Heart left ventricle (tissue), 16 donors: ENCODE data around the gene FTO. TPM values are rescaled to one million over a fixed set of nuclear protein-coding genes. Genes with fewer than 3 reads are reported as not detected.

ENCODE experiments used
- ATAC-seq, 4 donors: fragments of 200-7000 bp; cut with Tn5 transposase; one replicate each; pipeline ENCODE4 v1.9.1; 2020 to 2022; ENCODE audit warnings: moderate library complexity in 4 of 4, mild to moderate bottlenecking in 3 of 4, moderate number of reproducible peaks in 1 of 4
- DNase-seq, 5 donors: peaks; one replicate each; pipeline ENCODE4 v3.0.0-alpha.2; 2020
- H3K27ac ChIP-seq, 12 donors: fragments of 200-600 bp; sonication (generic) in 4 of 12; one replicate each; pipeline versions ENCODE4 v1.5.0 to v1.8.0; 2016 to 2022; ENCODE audit warnings: mild to moderate bottlenecking in 2 of 12
- H3K27me3 ChIP-seq, 9 donors: fragments of 200-600 bp; sonication (generic) in 2 of 9; one replicate each; pipeline versions ENCODE4 v1.5.1 to v1.8.0; 2016 to 2022; ENCODE audit warnings: mild to moderate bottlenecking in 3 of 9
- H3K36me3 ChIP-seq, 9 donors: fragments of 200-600 bp; sonication (generic) in 2 of 9; one replicate each; pipeline versions ENCODE4 v1.5.0 to v1.8.0; 2018 to 2022; ENCODE audit warnings: mild to moderate bottlenecking in 2 of 9
- H3K4me1 ChIP-seq, 12 donors: fragments of 200-600 bp; sonication (generic) in 4 of 12; one replicate each; pipeline versions ENCODE4 v1.5.0 to v1.8.0; 2016 to 2022; ENCODE audit warnings: mild to moderate bottlenecking in 3 of 12
- H3K4me3 ChIP-seq, 12 donors: fragments of 200-600 bp; sonication (generic) in 4 of 12; one replicate each; pipeline versions ENCODE4 v1.5.0 to v1.8.0; 2017 to 2022; ENCODE audit warnings: mild to moderate bottlenecking in 9 of 12, moderate library complexity in 4 of 12
- H3K9me3 ChIP-seq, 12 donors: fragments of 200-600 bp; sonication (generic) in 4 of 12; one replicate each; pipeline versions ENCODE4 v1.5.0 to v1.8.0; 2016 to 2022; ENCODE audit warnings: mild to moderate bottlenecking in 1 of 12
- POLR2A ChIP-seq, 2 donors: fragments of 450-650 bp; IDR thresholded peaks; one replicate each; pipeline ENCODE4 v1.6.1; 2017; ENCODE audit warnings: antibody characterized with exemption in 2 of 2, mild to moderate bottlenecking in 2 of 2, moderate library complexity in 2 of 2
- WGBS, 4 donors: extraction: QIAGEN DNeasy Blood & Tissue Kit in 2 of 4; methylation state at CpG; one replicate each; pipeline versions ENCODE4 v1.1.5 to v1.1.7; 2013 to 2018; 5-methylcytosine and 5-hydroxymethylcytosine counted together
- intact Hi-C, 10 donors: fragments of 100-400 bp; cut with DNase I; formaldehyde crosslinking; loops; one replicate each; pipeline versions ENCODE4 v1.11.1 to v1.14.2; 2022
- polyA plus RNA-seq, 2 donors: library from polyadenylated mRNA; stranded (reverse); fragments of 200-250 nt; gene quantifications; one replicate each; pipeline ENCODE4 v1.2.3, GENCODE V29; 2013
- total RNA-seq, 9 donors: library from RNA; depleted of rRNA in 2 of 9; stranded (reverse); fragments of >200 nt in 2 of 9; fragmentation: NEBNext Ultra II Directional in 3 of 9; extraction: Animal tissue kit (Norgen Biotek cat#: 25700) in 3 of 9; gene quantifications; one replicate each; pipeline versions ENCODE4 v1.1.0 to v1.2.4, GENCODE V29; 2016 to 2023
- TF ChIP-seq, protein P1 (sequence below), 12 donors: fragments of 200-600 bp; sonication (generic) in 4 of 12; IDR thresholded peaks; one replicate each; pipeline versions ENCODE4 v1.5.0 to v1.8.0; 2018 to 2022; ENCODE audit warnings: antibody characterized with exemption in 12 of 12, mild to moderate bottlenecking in 5 of 12
- donor health status: ischemic (EF 13 %, LVEDD 7.1; RV severe dilation, severe dysfunction).
- donor health status: healthy with polysubstance abuse.
- donor health status: DM: no; HTN: yes; CAD: no.
- donor health status: DM: no; HTN: no; CAD: no.
- donor health status: ischemic (EF 25% LVEDD 6.9; RV normal size, moderate dysfunction).
- donor health status: ischemic (EF 25% LVEDD 5.7; RV mildly dilated, moderate dysfunction).
- donor health status: healthy.
- donor health status: DM: yes; HTN: yes; CAD: no.
- donor health status: ischemic (EF 35%, LVEDD 5.7; RV mildly dilated, moderate dysfunction).
- donor health status: nonischemic (EF 11% LVEDD 7.7; RV severe dilation, severe dysfunction).
- donor health status: DM: yes; HTN: yes; CAD: no.
- donor health status: PGD.
- donor health status: ischemic (EF 29% LVEDD 5.4; RV normal size, mild dysfunction).
- donor health status: nonischemic (EF 23%, LVEDD 6.1; RV moderate dilation, normal function).

FTO gene
- total and polyA plus RNA-seq, 11 donors, result 11.8 to 105 (median 86.8) TPM

DNA sequence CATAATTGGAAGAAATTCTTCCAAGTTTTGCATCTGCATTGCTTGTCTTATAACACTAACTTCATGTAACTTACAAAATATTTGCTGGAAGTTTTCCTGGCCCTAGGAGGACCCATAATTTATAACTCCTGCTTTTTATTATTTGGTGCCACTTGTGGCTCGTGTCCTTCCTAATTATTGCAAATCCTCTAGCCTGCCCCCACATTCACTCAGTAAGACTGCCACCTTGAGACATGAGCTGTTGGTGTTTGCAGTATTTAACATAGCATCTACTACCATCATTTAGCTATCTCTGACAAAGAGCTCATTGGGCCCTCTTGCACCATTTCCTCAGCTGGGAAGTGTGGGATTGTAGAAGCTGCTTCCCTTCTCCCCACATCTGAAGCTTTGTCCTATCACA, 49.5 kb downstream of the FTO start:
- WGBS, 4 donors, result 65 to 83% (median 79%) methylated on average over 1 of the region's 1 CpG
- intact Hi-C loops, result no loop called here
- ATAC-seq, result no peak

DNA sequence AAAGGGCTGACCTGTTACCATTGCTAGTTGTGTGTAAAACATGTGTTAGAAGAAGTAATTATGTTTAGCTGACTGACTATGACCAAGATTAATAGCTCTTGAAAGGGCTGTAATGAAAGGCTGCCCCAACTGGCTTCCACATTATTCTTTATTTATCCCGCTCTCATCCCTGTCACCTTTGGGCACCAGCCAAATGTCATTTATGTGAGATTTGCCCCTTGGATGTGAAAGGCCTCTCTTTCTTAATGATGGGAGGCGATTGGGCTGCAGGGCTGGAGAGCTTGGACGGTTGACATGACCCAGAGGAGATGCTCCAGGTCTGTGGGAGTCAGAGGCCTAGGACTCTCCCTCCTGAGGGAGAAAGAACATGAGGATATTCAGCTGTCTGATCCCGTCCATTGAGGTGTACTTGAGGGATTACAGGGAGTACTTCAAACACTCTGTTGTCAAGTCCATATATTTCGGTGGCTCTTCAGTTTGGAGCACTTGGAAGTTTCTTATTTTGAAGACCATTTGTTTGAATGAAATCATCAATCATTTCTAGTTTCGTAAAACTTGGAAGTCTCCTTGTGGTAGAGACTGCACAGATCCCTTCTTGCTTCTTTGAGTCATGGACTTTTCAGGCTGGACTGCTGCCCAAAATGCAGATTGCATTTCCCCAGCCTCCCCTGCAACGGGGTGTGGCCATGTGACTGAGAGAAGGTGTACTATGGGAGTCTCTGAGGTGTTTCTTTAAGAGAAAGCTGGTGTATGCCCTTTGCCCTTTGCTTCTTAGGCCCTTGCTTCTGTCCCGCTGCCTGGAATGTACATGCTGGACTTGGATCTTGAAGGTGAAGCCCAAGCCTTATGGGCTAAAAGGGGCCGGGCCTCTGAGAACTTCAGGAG, 51.3 kb downstream of the FTO start:
- DNase-seq (no peak), ATAC-seq (peak in 2 of 4 donors; percentile 60 to 62)
- no peak for TF ChIP-seq POLR2A (IDR thresholded peaks at IDR 0.05)
- TF ChIP-seq, protein P1, sequence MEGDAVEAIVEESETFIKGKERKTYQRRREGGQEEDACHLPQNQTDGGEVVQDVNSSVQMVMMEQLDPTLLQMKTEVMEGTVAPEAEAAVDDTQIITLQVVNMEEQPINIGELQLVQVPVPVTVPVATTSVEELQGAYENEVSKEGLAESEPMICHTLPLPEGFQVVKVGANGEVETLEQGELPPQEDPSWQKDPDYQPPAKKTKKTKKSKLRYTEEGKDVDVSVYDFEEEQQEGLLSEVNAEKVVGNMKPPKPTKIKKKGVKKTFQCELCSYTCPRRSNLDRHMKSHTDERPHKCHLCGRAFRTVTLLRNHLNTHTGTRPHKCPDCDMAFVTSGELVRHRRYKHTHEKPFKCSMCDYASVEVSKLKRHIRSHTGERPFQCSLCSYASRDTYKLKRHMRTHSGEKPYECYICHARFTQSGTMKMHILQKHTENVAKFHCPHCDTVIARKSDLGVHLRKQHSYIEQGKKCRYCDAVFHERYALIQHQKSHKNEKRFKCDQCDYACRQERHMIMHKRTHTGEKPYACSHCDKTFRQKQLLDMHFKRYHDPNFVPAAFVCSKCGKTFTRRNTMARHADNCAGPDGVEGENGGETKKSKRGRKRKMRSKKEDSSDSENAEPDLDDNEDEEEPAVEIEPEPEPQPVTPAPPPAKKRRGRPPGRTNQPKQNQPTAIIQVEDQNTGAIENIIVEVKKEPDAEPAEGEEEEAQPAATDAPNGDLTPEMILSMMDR (IDR thresholded peaks at IDR 0.05), result no peak

More for the DNA sequence above, 49.5 kb downstream of the FTO start:
- DNase-seq, result no peak
- TF ChIP-seq POLR2A (IDR thresholded peaks at IDR 0.05), result no peak
- TF ChIP-seq, protein P1 (IDR thresholded peaks at IDR 0.05), result no peak
- Histone ChIP-seq H3K4me1 (peaks cover 0 to 37% (median 19%) of the 10 kb centered on the region in 12 donors), H3K27ac (no peak overlapping the region), H3K36me3 (no peaks in the 10 kb centered on the region), H3K27me3 (no peaks in the 10 kb centered on the region), H3K9me3 (peaks cover 0 to 4% (median 0%) of the 10 kb centered on the region in 12 donors), H3K4me3 (no peak overlapping the region)

DNA sequence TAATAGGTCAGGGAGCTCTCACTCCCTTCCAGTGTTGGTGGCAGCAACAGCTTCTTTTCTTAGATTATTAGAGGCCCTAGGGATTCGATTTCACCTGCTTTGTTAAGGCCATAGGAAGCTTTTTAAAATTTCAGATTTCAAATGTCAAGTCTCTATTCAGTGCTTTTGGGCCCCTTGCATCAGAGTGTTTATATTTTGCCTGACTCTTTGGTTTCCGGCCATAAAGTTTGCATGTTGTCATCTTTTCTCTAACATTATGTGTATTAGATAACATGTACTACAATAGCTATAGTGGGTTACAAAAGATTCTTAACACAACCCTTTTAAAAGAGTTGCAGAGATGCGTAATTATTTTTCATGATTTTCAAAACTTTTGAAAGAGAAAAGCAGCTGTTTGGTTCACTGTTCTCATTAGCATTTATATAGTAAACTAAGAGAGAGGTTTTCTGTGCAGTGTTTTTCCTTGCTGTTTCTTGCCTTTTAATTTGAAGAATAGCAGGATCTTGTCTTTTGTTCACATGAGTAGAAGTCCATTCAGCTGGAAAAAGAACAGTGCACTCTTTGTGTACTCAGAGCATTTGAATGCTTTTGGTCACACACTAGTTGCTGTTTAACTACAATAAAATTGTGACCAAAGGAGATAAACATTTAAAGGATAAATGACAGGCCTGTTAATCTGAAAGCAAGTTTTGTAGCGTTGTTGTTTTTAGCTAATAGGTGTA, 52.5 kb downstream of the FTO start:
- TF ChIP-seq POLR2A (IDR thresholded peaks at IDR 0.05), result no peak
- TF ChIP-seq, protein P1 (IDR thresholded peaks at IDR 0.05), result no peak
- H3K4me3 ChIP-seq, result no peak overlapping the region
- no peaks in the 10 kb centered on the region for H3K36me3 ChIP-seq
- no peak for ATAC-seq
- no peak for DNase-seq
- WGBS, 4 donors, result 56 to 78% (median 71%) methylated on average over 4 of the region's 4 CpGs
- H3K27me3 ChIP-seq, result no peaks in the 10 kb centered on the region
- no peak overlapping the region for H3K27ac ChIP-seq
- H3K4me1 ChIP-seq, result peaks cover 0 to 37% (median 19%) of the 10 kb centered on the region in 12 donors
- no peaks in the 10 kb centered on the region for H3K9me3 ChIP-seq
- intact Hi-C loops, result no loop called here

More for the DNA sequence above, 51.3 kb downstream of the FTO start:
- H3K9me3 ChIP-seq, result no peaks in the 10 kb centered on the region
- 67 to 78% (median 70%) methylated on average over 9 of the region's 9 CpGs for WGBS, 4 donors
- H3K27ac ChIP-seq, result peak overlapping the region in 1 of 12 donors; percentile 35
- no peaks in the 10 kb centered on the region for H3K27me3 ChIP-seq
- no peak overlapping the region for H3K4me3 ChIP-seq
- H3K36me3 ChIP-seq, result no peaks in the 10 kb centered on the region
- intact Hi-C loops, result no loop called here
- H3K4me1 ChIP-seq, result peaks cover 0 to 37% (median 19%) of the 10 kb centered on the region in 12 donors
